HepG2 (cell line): Measurements from ENCODE around the gene CYYR1. TPM values are rescaled to one million over a fixed set of nuclear protein-coding genes. Genes with fewer than 3 reads are reported as not detected.

Source experiments
- ATAC-seq: fragments of 200-7000 bp; cut with Tn5 transposase; 3 replicates; pipeline ENCODE4 v1.9.1; 2020; ENCODE audit warnings: mild to moderate bottlenecking, moderate library complexity
- BruUV-seq: library from RNA; stranded (reverse); fragments of 400-500 nt; replicated peaks from 2 replicates; lab custom pipeline; 2021; lab: Mats Ljungman, UMichigan
- CTCF ChIA-PET: fragments of 300-600 bp; formaldehyde crosslinking; extraction: SDS; loops from one replicate; lab custom pipeline; 2021; ENCODE audit warnings: low total read pairs, inconsistent platforms, low intra/inter-chr PET ratio; lab: Yijun Ruan, JAX
- POLR2A ChIA-PET: fragments of 350-600 bp; sonication (Branson Sonifier 250); formaldehyde crosslinking; loops from one replicate; lab custom pipeline; 2020; ENCODE audit warnings: antibody characterized with exemption, inconsistent platforms; lab: Yijun Ruan, JAX
- DNase-seq: peaks from one replicate; pipeline ENCODE4 v3.0.0-alpha.2; 2015; ENCODE audit warnings: low spot score
- FAIRE-seq: peaks from 3 replicates; lab custom pipeline; 2011; peaks lifted over from hg19 to GRCh38; lab: Jason Lieb, UNC
- H2AFZ ChIP-seq: one replicate; pipeline ENCODE4 v1.6.1; 2011; ENCODE audit warnings: low read length, inconsistent platforms
- H3K27ac ChIP-seq: fragments of 300-600 bp; 3 replicates; pipeline ENCODE4 v1.8.0; 2011; ENCODE audit warnings: mixed run types, mild to moderate bottlenecking, mixed read lengths, low read length, inconsistent platforms; ENCODE audit not compliant: insufficient read depth; ENCODE audit errors: extremely low read length
- H3K27me3 ChIP-seq, 2 experiments: fragments of 200-600 bp in 1 of 2; 2 replicates in 1 of 2; 3 replicates in 1 of 2; pipeline versions ENCODE4 v1.6.0 to v1.8.0; 2011; ENCODE audit warnings: low read length in 2 of 2, mild to moderate bottlenecking in 2 of 2, moderate library complexity in 2 of 2, inconsistent platforms in 1 of 2; ENCODE audit not compliant: insufficient read depth in 2 of 2, control insufficient read depth in 1 of 2
- H3K36me3 ChIP-seq, 2 experiments: fragments of 200-600 bp in 1 of 2; replicated peaks in 1 of 2; 2 replicates in 1 of 2; 3 replicates in 1 of 2; pipeline versions ENCODE4 v1.5.1 to v1.8.0; 2011; ENCODE audit warnings: low read length in 2 of 2, inconsistent platforms in 1 of 2; ENCODE audit not compliant: insufficient read depth in 2 of 2, control insufficient read depth in 1 of 2
- H3K4me1 ChIP-seq: 2 replicates; pipeline ENCODE4 v1.5.1; 2012; ENCODE audit warnings: low read length, inconsistent platforms; ENCODE audit not compliant: insufficient read depth
- H3K4me2 ChIP-seq: 2 replicates; pipeline ENCODE4 v1.6.0; 2011; ENCODE audit warnings: low read depth, low read length, inconsistent platforms
- H3K4me3 ChIP-seq, 3 experiments: fragments of 200-600 bp in 1 of 3; sonication (generic), shearing (Covaris generic) in 1 of 3; replicated peaks in 1 of 3; 2 replicates each; pipeline ENCODE4 v1.5.1; 2011 to 2016; ENCODE audit warnings: low read length in 3 of 3, inconsistent platforms in 2 of 3, low read depth in 2 of 3, mild to moderate bottlenecking in 2 of 3, control low read depth in 1 of 3, mixed read lengths in 1 of 3; ENCODE audit not compliant: insufficient read depth in 1 of 3
- H3K79me2 ChIP-seq: one replicate; pipeline ENCODE4 v1.6.1; 2011; ENCODE audit warnings: low read length, inconsistent platforms; ENCODE audit not compliant: insufficient read depth
- H3K9ac ChIP-seq: 2 replicates; pipeline ENCODE4 v1.6.0; 2011; ENCODE audit warnings: mild to moderate bottlenecking, low read depth, low read length, inconsistent platforms; ENCODE audit not compliant: insufficient read depth
- H3K9me3 ChIP-seq: 2 replicates; pipeline ENCODE4 v1.5.1; 2012; ENCODE audit warnings: mild to moderate bottlenecking, low read length
- H4K20me1 ChIP-seq: 2 replicates; pipeline ENCODE4 v1.6.0; 2011; ENCODE audit warnings: inconsistent platforms, mild to moderate bottlenecking, low read length, moderate library complexity; ENCODE audit not compliant: insufficient read depth
- BRD4 ChIP-seq: sonication (generic); formaldehyde crosslinking; IDR thresholded peaks from 2 replicates; pipeline ENCODE4 v1.4.0; 2020; ENCODE audit warnings: missing genetic modification reagents
- FOXK1 ChIP-seq: sonication (generic); formaldehyde crosslinking; IDR thresholded peaks from 2 replicates; pipeline ENCODE4 v1.4.0; 2020; ENCODE audit warnings: low read depth, missing genetic modification reagents, borderline replicate concordance
- HMGXB4 ChIP-seq, 2 experiments: sonication (generic) in 1 of 2; formaldehyde crosslinking in 1 of 2; IDR thresholded peaks; 2 replicates each; pipeline versions ENCODE4 v1.4.0 to v1.6.1; 2018 to 2020; ENCODE audit warnings: missing genetic modification reagents in 2 of 2, borderline replicate concordance in 1 of 2, low read depth in 1 of 2, mild to moderate bottlenecking in 1 of 2, missing biosample characterization in 1 of 2
- HNF1A ChIP-seq, 2 experiments: sonication (generic) in 1 of 2; formaldehyde crosslinking in 1 of 2; IDR thresholded peaks; 2 replicates each; pipeline versions ENCODE4 v1.4.0 to v1.6.1; 2016 to 2020; ENCODE audit warnings: borderline replicate concordance in 1 of 2, low read depth in 1 of 2, mild to moderate bottlenecking in 1 of 2, missing genetic modification reagents in 1 of 2
- IKZF5 ChIP-seq: IDR thresholded peaks from 2 replicates; pipeline ENCODE4 v1.6.1; 2018; ENCODE audit warnings: missing genetic modification reagents, mild to moderate bottlenecking, missing compliant biosample characterization
- JUN ChIP-seq: sonication (generic); formaldehyde crosslinking; IDR thresholded peaks from 2 replicates; pipeline ENCODE4 v1.4.0; 2020; ENCODE audit warnings: mild to moderate bottlenecking, missing genetic modification reagents
- MAF1 ChIP-seq: sonication (generic); formaldehyde crosslinking; IDR thresholded peaks from 2 replicates; pipeline ENCODE4 v1.5.0; 2020; ENCODE audit warnings: missing genetic modification reagents, borderline replicate concordance
- NFE2L2 ChIP-seq: fragments of 150-350 bp; IDR thresholded peaks from 2 replicates; pipeline ENCODE4 v1.6.1; 2014; ENCODE audit warnings: low read length
- PAWR ChIP-seq: sonication (generic); formaldehyde crosslinking; IDR thresholded peaks from 2 replicates; pipeline ENCODE4 v1.4.0; 2020; ENCODE audit warnings: missing genetic modification reagents, mild to moderate bottlenecking, borderline replicate concordance
- RFX3 ChIP-seq: IDR thresholded peaks from 2 replicates; pipeline ENCODE4 v1.6.1; 2016; ENCODE audit warnings: missing biosample characterization, missing genetic modification reagents
- SMAD1 ChIP-seq: sonication (generic); formaldehyde crosslinking; IDR thresholded peaks from 2 replicates; pipeline ENCODE4 v1.4.0; 2020; ENCODE audit warnings: missing genetic modification reagents, low read depth, mild to moderate bottlenecking, borderline replicate concordance
- SRSF4 ChIP-seq: fragments of 200-400 bp; formaldehyde crosslinking; IDR thresholded peaks from one replicate; pipeline ENCODE4 v1.6.1; 2018; ENCODE audit warnings: mild to moderate bottlenecking, low read depth, low read length, moderate library complexity; ENCODE audit not compliant: poor library complexity, severe bottlenecking
- THRA ChIP-seq: sonication (generic); formaldehyde crosslinking; IDR thresholded peaks from 2 replicates; pipeline ENCODE4 v1.4.0; 2020; ENCODE audit warnings: missing genetic modification reagents, borderline replicate concordance
- ZMYM4 ChIP-seq: sonication (generic); formaldehyde crosslinking; IDR thresholded peaks from 2 replicates; pipeline ENCODE4 v1.8.1; 2023; ENCODE audit warnings: mild to moderate bottlenecking, missing genetic modification reagents
- ZNF317 ChIP-seq: sonication (generic); formaldehyde crosslinking; IDR thresholded peaks from 2 replicates; pipeline ENCODE4 v1.5.0; 2020; ENCODE audit warnings: mild to moderate bottlenecking, missing genetic modification reagents
- ZNF772 ChIP-seq: sonication (generic); formaldehyde crosslinking; IDR thresholded peaks from 2 replicates; pipeline ENCODE4 v1.5.0; 2020; ENCODE audit warnings: mild to moderate bottlenecking, missing genetic modification reagents
- whole genome bisulfite sequencing: methylation state at CpG from one replicate; pipeline ENCODE4 v1.1.6; 2017; ENCODE audit warnings: low lambda C conversion rate; 5-methylcytosine and 5-hydroxymethylcytosine counted together
- in situ Hi-C: cut with HindIII; loops from 2 replicates; pipeline ENCODE4 v1.10.0; 2017; ENCODE audit warnings: low pct_unique_long_range_greater_than_20kb; ENCODE audit not compliant: extremely low pct_ligation_motif_present
- intact Hi-C: fragments of 100-400 bp; cut with micrococcal nuclease; formaldehyde crosslinking; loops from one replicate; pipeline ENCODE4 v1.10.0; 2022; ENCODE audit not compliant: unreplicated experiment
- polyA plus RNA-seq, 8 experiments: library from polyadenylated mRNA; depleted of rRNA in 3 of 8; stranded (reverse) in 7 of 8; unstranded in 1 of 8; fragments of >200 nt; fragmentation: Illumina TruSeq in 4 of 8; extraction: Trizol in 4 of 8; gene quantifications; 2 replicates each; pipeline versions ENCODE4 v1.2.1 to v1.2.3, GENCODE V29; 2011 to 2016; ENCODE audit warnings: low read depth in 4 of 8, missing spikeins in 1 of 8, mixed read lengths in 1 of 8; ENCODE audit not compliant: insufficient read depth in 1 of 8
- total RNA-seq, 5 experiments: library from RNA; depleted of rRNA; stranded (reverse); fragments of >200 nt; fragmentation: Illumina TruSeq; extraction: Trizol; gene quantifications; 2 replicates each; pipeline ENCODE4 v1.2.3, GENCODE V29; 2016; ENCODE audit warnings: low read depth in 1 of 5

Gene CYYR1
- total and polyA plus RNA-seq, 2 of the 13 experiments (the other 11 are each of a cell fraction or from before 2014, with no cell fraction given): not detected

- CTCF ChIA-PET: no interaction called here
- TF ChIP-seq PAWR (CRISPR knock-in tag): no peak
- TF ChIP-seq IKZF5 (CRISPR knock-in tag): no peak
- no peak for TF ChIP-seq MAF1 (CRISPR knock-in tag)
- TF ChIP-seq THRA (CRISPR knock-in tag): no peak
- TF ChIP-seq HNF1A (IDR thresholded peaks at IDR 0.05; ENCODE audit: low read depth): no peak
- TF ChIP-seq HNF1A (CRISPR knock-in tag; IDR thresholded peaks at IDR 0.05; ENCODE audit: borderline replicate concordance): no peak
- no peak for TF ChIP-seq SRSF4
- no peak for TF ChIP-seq FOXK1 (CRISPR knock-in tag)
- TF ChIP-seq NFE2L2: no peak
- TF ChIP-seq ZMYM4 (CRISPR knock-in tag): no peak
- no peak for TF ChIP-seq JUN (CRISPR knock-in tag)
- no peak for TF ChIP-seq RFX3 (CRISPR knock-in tag)
- TF ChIP-seq BRD4 (CRISPR knock-in tag): no peak
- TF ChIP-seq SMAD1 (CRISPR knock-in tag): no peak
- TF ChIP-seq ZNF772 (CRISPR knock-in tag): no peak
- no peak for TF ChIP-seq ZNF317 (CRISPR knock-in tag)
- no peak for TF ChIP-seq HMGXB4 (CRISPR knock-in tag; IDR thresholded peaks at IDR 0.05; ENCODE audit: borderline replicate concordance in 1 of 2, low read depth in 1 of 2)
These were observed 38.6 kb downstream of the CYYR1 start for GRCh38 chr21:26534517-26534916.

More at GRCh38 chr21:26534517-26534916, 38.6 kb downstream of the CYYR1 start:
- Histone ChIP-seq H3K27ac (no peak overlapping the region), H4K20me1 (no peaks in the 10 kb centered on the region), H3K4me1 (no peaks in the 10 kb centered on the region), H3K4me3 (no peak overlapping the region), H3K4me2 (no peak overlapping the region), H3K36me3 (no peaks in the 10 kb centered on the region), H3K9ac (no peak overlapping the region), H3K27me3 (no peaks in the 10 kb centered on the region), H2AFZ (no peak overlapping the region), H3K9me3 (peaks cover 85% of the 10 kb centered on the region), H3K79me2 (no peaks in the 10 kb centered on the region)
- ATAC-seq (no peak), DNase-seq (no peak), FAIRE-seq (no peak)
- in situ Hi-C loops: no loop called here
- no TSS peak for BruUV-seq
- WGBS: 6% methylated on average over 4 of the region's 4 CpGs
- POLR2A ChIA-PET: no interaction called here
- intact Hi-C loops: no loop called here
